Measurements from ENCODE around the gene NUP133.

DNA sequence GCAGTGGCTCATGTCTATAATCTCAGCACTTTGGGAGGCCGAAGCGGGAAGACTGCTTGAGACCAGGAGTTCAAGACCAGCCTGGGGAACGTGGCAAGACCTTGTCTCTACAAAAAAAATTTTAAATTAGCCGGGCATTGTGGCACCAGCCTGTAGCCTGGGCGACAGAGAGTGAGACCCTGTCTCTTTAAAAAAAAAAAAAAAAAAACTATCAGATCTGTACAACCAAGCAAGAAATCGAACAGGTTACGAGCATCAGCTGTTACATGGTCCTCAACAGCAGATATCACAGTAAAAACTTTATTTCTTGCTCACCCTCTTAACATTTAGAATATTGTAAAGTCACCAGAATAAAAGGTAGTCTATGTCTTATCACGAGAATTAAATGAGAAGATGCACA lies 1.5 kb downstream of the NUP133 start:
- TF ChIP-seq, protein P1, sequence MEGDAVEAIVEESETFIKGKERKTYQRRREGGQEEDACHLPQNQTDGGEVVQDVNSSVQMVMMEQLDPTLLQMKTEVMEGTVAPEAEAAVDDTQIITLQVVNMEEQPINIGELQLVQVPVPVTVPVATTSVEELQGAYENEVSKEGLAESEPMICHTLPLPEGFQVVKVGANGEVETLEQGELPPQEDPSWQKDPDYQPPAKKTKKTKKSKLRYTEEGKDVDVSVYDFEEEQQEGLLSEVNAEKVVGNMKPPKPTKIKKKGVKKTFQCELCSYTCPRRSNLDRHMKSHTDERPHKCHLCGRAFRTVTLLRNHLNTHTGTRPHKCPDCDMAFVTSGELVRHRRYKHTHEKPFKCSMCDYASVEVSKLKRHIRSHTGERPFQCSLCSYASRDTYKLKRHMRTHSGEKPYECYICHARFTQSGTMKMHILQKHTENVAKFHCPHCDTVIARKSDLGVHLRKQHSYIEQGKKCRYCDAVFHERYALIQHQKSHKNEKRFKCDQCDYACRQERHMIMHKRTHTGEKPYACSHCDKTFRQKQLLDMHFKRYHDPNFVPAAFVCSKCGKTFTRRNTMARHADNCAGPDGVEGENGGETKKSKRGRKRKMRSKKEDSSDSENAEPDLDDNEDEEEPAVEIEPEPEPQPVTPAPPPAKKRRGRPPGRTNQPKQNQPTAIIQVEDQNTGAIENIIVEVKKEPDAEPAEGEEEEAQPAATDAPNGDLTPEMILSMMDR (IDR thresholded peaks at IDR 0.05) = no peak
- no peak for TF ChIP-seq EZH2 (IDR thresholded peaks at IDR 0.05; ENCODE audit: borderline replicate concordance, insufficient read depth, low read depth, low read length, poor library complexity, severe bottlenecking)
